ENCODE results near the gene SMOC1. TPM values are rescaled to one million over a fixed set of nuclear protein-coding genes. Genes with fewer than 3 reads are reported as not detected.

Gene SMOC1
- total RNA-seq, 1 donor from 2014 or later = 10.9 TPM

DNA sequence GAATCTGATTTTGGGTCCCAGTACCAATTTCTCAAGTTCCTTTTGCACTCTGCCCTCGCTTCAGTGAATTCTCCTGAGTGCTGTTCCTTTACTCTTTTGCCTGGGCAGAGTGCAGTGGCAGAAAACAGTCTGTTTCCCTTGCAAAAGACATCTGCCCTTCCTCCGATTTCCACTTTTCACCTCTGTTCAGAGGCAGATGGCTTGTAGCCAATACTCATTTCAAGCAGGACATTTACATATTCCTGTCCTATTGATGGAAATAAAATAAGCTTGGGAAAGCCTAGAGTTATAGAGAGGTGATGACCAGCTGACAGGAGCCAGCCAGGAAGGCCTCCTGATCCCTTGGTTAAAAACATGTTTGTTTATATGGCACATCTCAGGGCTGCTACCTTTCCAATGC, 198.5 kb downstream of the SMOC1 start:
- H3K4me1 Mint-ChIP-seq (ENCODE audit: low read depth) = no peaks in the 10 kb centered on the region
- H3K36me3 Mint-ChIP-seq (ENCODE audit: insufficient read depth) = no peaks in the 10 kb centered on the region
- DNase-seq (ENCODE audit: low spot score, unreplicated experiment) = no peak
- H3K27me3 Mint-ChIP-seq = peaks cover 10% of the 10 kb centered on the region
- TF ChIP-seq, protein P1, sequence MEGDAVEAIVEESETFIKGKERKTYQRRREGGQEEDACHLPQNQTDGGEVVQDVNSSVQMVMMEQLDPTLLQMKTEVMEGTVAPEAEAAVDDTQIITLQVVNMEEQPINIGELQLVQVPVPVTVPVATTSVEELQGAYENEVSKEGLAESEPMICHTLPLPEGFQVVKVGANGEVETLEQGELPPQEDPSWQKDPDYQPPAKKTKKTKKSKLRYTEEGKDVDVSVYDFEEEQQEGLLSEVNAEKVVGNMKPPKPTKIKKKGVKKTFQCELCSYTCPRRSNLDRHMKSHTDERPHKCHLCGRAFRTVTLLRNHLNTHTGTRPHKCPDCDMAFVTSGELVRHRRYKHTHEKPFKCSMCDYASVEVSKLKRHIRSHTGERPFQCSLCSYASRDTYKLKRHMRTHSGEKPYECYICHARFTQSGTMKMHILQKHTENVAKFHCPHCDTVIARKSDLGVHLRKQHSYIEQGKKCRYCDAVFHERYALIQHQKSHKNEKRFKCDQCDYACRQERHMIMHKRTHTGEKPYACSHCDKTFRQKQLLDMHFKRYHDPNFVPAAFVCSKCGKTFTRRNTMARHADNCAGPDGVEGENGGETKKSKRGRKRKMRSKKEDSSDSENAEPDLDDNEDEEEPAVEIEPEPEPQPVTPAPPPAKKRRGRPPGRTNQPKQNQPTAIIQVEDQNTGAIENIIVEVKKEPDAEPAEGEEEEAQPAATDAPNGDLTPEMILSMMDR (IDR thresholded peaks at IDR 0.05; ENCODE audit: unreplicated experiment) = no peak
- H3K9me3 Mint-ChIP-seq (ENCODE audit: low read depth) = no peaks in the 10 kb centered on the region
- H3K27ac Mint-ChIP-seq = no peak overlapping the region
- no peak overlapping the region for H3K4me3 Mint-ChIP-seq (ENCODE audit: low read depth)

DNA sequence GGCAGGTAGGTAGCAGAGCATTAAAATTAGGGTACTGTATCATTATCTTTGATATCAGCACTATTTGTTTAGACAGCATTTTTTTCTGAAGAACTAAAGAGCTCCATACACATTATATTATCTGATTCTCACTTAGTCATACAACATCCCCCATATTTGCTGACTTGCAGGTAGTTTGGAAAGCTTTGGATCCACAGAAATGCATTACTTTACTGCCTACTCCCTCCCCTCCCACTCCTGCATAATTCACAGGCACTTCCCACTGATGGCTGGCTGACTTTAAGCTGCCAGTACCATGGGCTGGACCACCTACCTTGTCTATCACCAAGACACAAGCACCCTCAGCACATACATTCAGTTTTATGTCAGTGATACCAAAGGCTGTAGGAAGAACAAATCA, 199.1 kb downstream of the SMOC1 start:
- DNase-seq (ENCODE audit: low spot score, unreplicated experiment) = no peak
- Mint-ChIP-seq H3K27ac (no peak overlapping the region), H3K36me3 (ENCODE audit: insufficient read depth) (no peaks in the 10 kb centered on the region), H3K4me1 (ENCODE audit: low read depth) (no peaks in the 10 kb centered on the region), H3K4me3 (ENCODE audit: low read depth) (no peak overlapping the region), H3K9me3 (ENCODE audit: low read depth) (no peaks in the 10 kb centered on the region), H3K27me3 (peaks cover 10% of the 10 kb centered on the region)
- TF ChIP-seq, protein P1 (IDR thresholded peaks at IDR 0.05; ENCODE audit: unreplicated experiment) = no peak

DNA sequence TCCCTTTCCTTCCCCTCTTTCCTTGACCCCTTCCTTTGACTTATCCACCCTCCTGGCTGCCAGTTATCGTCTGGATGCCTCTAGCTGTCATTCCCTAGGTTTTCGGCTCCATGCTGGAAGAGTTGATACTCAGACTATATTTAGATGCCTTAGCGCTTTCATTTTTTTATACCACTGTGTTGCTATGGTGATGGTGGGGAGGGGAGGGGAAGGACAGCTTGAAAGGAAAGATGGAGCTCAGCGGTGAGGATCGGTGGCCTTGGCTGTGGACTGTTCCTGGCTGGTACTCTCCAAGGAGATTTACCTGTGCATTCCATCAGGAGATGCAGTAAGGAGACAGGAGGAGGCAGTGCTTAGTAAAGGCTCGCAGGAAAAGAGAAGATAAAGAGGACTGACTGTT, 200.9 kb downstream of the SMOC1 start:
- H3K27me3 Mint-ChIP-seq = peaks cover 10% of the 10 kb centered on the region
- H3K4me3 Mint-ChIP-seq (ENCODE audit: low read depth) = no peak overlapping the region
- H3K9me3 Mint-ChIP-seq (ENCODE audit: low read depth) = no peaks in the 10 kb centered on the region
- DNase-seq (ENCODE audit: low spot score, unreplicated experiment) = no peak
- TF ChIP-seq, protein P1 (IDR thresholded peaks at IDR 0.05; ENCODE audit: unreplicated experiment) = no peak
- H3K27ac Mint-ChIP-seq = no peak overlapping the region
- no peaks in the 10 kb centered on the region for H3K36me3 Mint-ChIP-seq (ENCODE audit: insufficient read depth)
- peaks cover 9% of the 10 kb centered on the region for H3K4me1 Mint-ChIP-seq (ENCODE audit: low read depth)

Other genes starting within 250 kb of the SMOC1 start
- gene SRSF5, start 112.3 kb upstream of the SMOC1 start, total RNA-seq = 379 and 402 TPM in 2 replicates
- not detected in 2 replicates for gene SLC10A1, start 82.2 kb upstream of the SMOC1 start, total RNA-seq

Measured in progenitor cell of endocrine pancreas (in vitro differentiated cells).